HCT116 (cell line): ENCODE results near the gene DIP2B. TPM values are rescaled to one million over a fixed set of nuclear protein-coding genes. Genes with fewer than 3 reads are reported as not detected.

Experiments
- ATAC-seq: fragments of 200-7000 bp; cut with Tn5 transposase; 2 replicates; pipeline ENCODE4 v1.9.1; 2020; ENCODE audit warnings: mild to moderate bottlenecking, moderate library complexity
- BruUV-seq: library from RNA; stranded (reverse); fragments of 400-500 nt; replicated peaks from 2 replicates; lab custom pipeline; 2021; lab: Mats Ljungman, UMichigan
- CTCF ChIA-PET: fragments of 300-600 bp; sonication (Branson Sonifier 250); formaldehyde crosslinking; loops from one replicate; lab custom pipeline; 2021; ENCODE audit warnings: antibody characterized with exemption; lab: Charles Lee
- POLR2A ChIA-PET: fragments of 300-600, 350-600 bp; sonication (Branson Sonifier 250); formaldehyde crosslinking; loops from one replicate; lab custom pipeline; 2021; ENCODE audit warnings: antibody characterized with exemption; lab: Charles Lee
- RAD21 ChIA-PET, 2 experiments: fragments of 300-600 bp; sonication (Branson Sonifier 250); formaldehyde crosslinking; loops; one replicate each; lab custom pipeline; 2023; ENCODE audit warnings: low total read pairs in 2 of 2; ENCODE audit not compliant: uncharacterized antibody in 2 of 2, unreplicated experiment in 2 of 2, low non-redundant PET in 1 of 2; lab: Charles Lee
- DNase-seq: peaks from one replicate; pipeline ENCODE4 v3.0.0-alpha.2; 2010; ENCODE audit warnings: low read depth, low spot score
- H2AFZ ChIP-seq: fragments of 200-600 bp; shearing (Covaris generic), sonication (generic); 2 replicates; pipeline ENCODE4 v1.6.1; 2017; ENCODE audit warnings: low read depth, mixed run types, mixed read lengths, antibody characterized with exemption, low read length; ENCODE audit not compliant: poor library complexity, severe bottlenecking
- H3K27ac ChIP-seq: 2 replicates; pipeline ENCODE4 v1.5.1; 2012; ENCODE audit warnings: low read depth, low read length
- H3K27me3 ChIP-seq: fragments of 200-600 bp; sonication (generic); 2 replicates; pipeline ENCODE4 v1.6.1; 2016; ENCODE audit warnings: mixed run types, low read length, mixed read lengths; ENCODE audit not compliant: insufficient read depth
- H3K36me3 ChIP-seq, 2 experiments: fragments of 200-500 bp in 1 of 2; fragments of 200-600 bp in 1 of 2; sonication (Bioruptor generic) in 1 of 2; sonication (generic) in 1 of 2; 2 replicates each; pipeline versions ENCODE4 v1.5.1 to v1.6.1; 2014 to 2016; ENCODE audit warnings: low read length in 2 of 2, inconsistent platforms in 1 of 2, mixed read lengths in 1 of 2, mixed run types in 1 of 2; ENCODE audit not compliant: insufficient read depth in 2 of 2, control insufficient read depth in 1 of 2
- H3K4me1 ChIP-seq, 2 experiments: fragments of 200-600 bp in 1 of 2; sonication (generic) in 1 of 2; 2 replicates each; pipeline versions ENCODE4 v1.5.1 to v1.6.1; 2012 to 2017; ENCODE audit warnings: low read length in 2 of 2, inconsistent platforms in 1 of 2, mild to moderate bottlenecking in 1 of 2, mixed read lengths in 1 of 2, mixed run types in 1 of 2, moderate library complexity in 1 of 2; ENCODE audit not compliant: insufficient read depth in 2 of 2, control insufficient read depth in 1 of 2
- H3K4me2 ChIP-seq: fragments of 200-600 bp; sonication (generic); 2 replicates; pipeline ENCODE4 v1.6.1; 2017; ENCODE audit warnings: mixed run types, low read length, mixed read lengths
- H3K4me3 ChIP-seq, 2 experiments: fragments of 200-600 bp in 1 of 2; sonication (generic) in 1 of 2; replicated peaks in 1 of 2; 2 replicates each; pipeline ENCODE4 v1.5.1; 2011 to 2016; ENCODE audit warnings: low read length in 2 of 2, control low read depth in 1 of 2, low read depth in 1 of 2, mild to moderate bottlenecking in 1 of 2, mixed read lengths in 1 of 2, mixed run types in 1 of 2
- H3K79me2 ChIP-seq: fragments of 200-600 bp; sonication (generic); 2 replicates; pipeline ENCODE4 v1.6.1; 2017; ENCODE audit warnings: mild to moderate bottlenecking, mixed run types, low read length, moderate library complexity, mixed read lengths; ENCODE audit not compliant: insufficient read depth
- H3K9ac ChIP-seq: fragments of 200-600 bp; sonication (generic); 2 replicates; pipeline ENCODE4 v1.6.1; 2016; ENCODE audit warnings: low read length, mixed read lengths
- H3K9me2 ChIP-seq: fragments of 200-600 bp; sonication (generic), shearing (Covaris generic); 2 replicates; pipeline ENCODE4 v1.6.1; 2017; ENCODE audit warnings: mixed run types, mild to moderate bottlenecking, moderate library complexity; ENCODE audit not compliant: insufficient read depth
- H3K9me3 ChIP-seq, 2 experiments: fragments of 200-500 bp in 1 of 2; fragments of 200-600 bp in 1 of 2; sonication (Bioruptor generic) in 1 of 2; sonication (generic) in 1 of 2; 2 replicates each; pipeline ENCODE4 v1.6.1; 2014 to 2017; ENCODE audit warnings: low read length in 2 of 2, mixed read lengths in 2 of 2, inconsistent platforms in 1 of 2, low read depth in 1 of 2, mild to moderate bottlenecking in 1 of 2, mixed run types in 1 of 2, moderate library complexity in 1 of 2; ENCODE audit not compliant: control insufficient read depth in 1 of 2, insufficient read depth in 1 of 2
- H4K20me1 ChIP-seq: fragments of 200-600 bp; sonication (generic), shearing (Covaris generic); 2 replicates; pipeline ENCODE4 v1.6.1; 2017; ENCODE audit warnings: mixed run types, mild to moderate bottlenecking, moderate library complexity; ENCODE audit not compliant: insufficient read depth
- CBX3 ChIP-seq: IDR thresholded peaks from 2 replicates; pipeline ENCODE4 v1.6.1; 2012; ENCODE audit warnings: low read depth
- EGR1 ChIP-seq: IDR thresholded peaks from 2 replicates; pipeline ENCODE4 v1.6.1; 2012; ENCODE audit warnings: low read depth
- EZH2phosphoT487 ChIP-seq: fragments of 200-600 bp; IDR thresholded peaks from 2 replicates; pipeline ENCODE4 v1.6.1; 2018; ENCODE audit warnings: antibody characterized with exemption, borderline replicate concordance
- POLR2A ChIP-seq: IDR thresholded peaks from 2 replicates; pipeline ENCODE4 v1.7.0; 2011; ENCODE audit warnings: borderline replicate concordance; ENCODE audit not compliant: insufficient read depth, insufficient read length; ENCODE audit errors: extremely low read depth
- TCF7L2 ChIP-seq: IDR thresholded peaks from 2 replicates; pipeline ENCODE4 v1.7.0; 2011; ENCODE audit warnings: borderline replicate concordance, inconsistent platforms; ENCODE audit not compliant: insufficient read depth, insufficient read length; ENCODE audit errors: extremely low read depth
- YY1 ChIP-seq: IDR thresholded peaks from 2 replicates; pipeline ENCODE4 v1.6.1; 2011; ENCODE audit warnings: low read length, low read depth, moderate library complexity, mild to moderate bottlenecking; ENCODE audit not compliant: insufficient replicate concordance; ENCODE audit errors: extremely low read depth
- ZNF274 ChIP-seq: fragments of 200-500 bp; sonication (Bioruptor generic); IDR thresholded peaks from 2 replicates; pipeline ENCODE4 v1.6.1; 2014; ENCODE audit warnings: mild to moderate bottlenecking, low read depth, low read length, inconsistent platforms
- intact Hi-C: fragments of 100-400 bp; cut with micrococcal nuclease; formaldehyde crosslinking; loops from 2 replicates; pipeline ENCODE4 v1.10.0; 2022
- total RNA-seq: library from RNA; stranded (reverse); gene quantifications from one replicate; pipeline ENCODE4 v1.2.1, GENCODE V29; 2021; ENCODE audit not compliant: unreplicated experiment
- TF ChIP-seq, protein P1 (sequence below): IDR thresholded peaks from 2 replicates; pipeline ENCODE4 v1.6.1; 2012
- TF ChIP-seq, protein P2 (sequence below): IDR thresholded peaks from 2 replicates; pipeline ENCODE4 v1.6.1; 2012; ENCODE audit warnings: low read depth
- TF ChIP-seq, protein P3 (sequence below): IDR thresholded peaks from 2 replicates; pipeline ENCODE4 v1.6.1; 2011; ENCODE audit warnings: mild to moderate bottlenecking, low read length, moderate library complexity; ENCODE audit not compliant: insufficient replicate concordance; ENCODE audit errors: extremely low read depth

The DIP2B gene
- total RNA-seq, 1 experiment from 2014 or later, result 32.3 TPM

DNA sequence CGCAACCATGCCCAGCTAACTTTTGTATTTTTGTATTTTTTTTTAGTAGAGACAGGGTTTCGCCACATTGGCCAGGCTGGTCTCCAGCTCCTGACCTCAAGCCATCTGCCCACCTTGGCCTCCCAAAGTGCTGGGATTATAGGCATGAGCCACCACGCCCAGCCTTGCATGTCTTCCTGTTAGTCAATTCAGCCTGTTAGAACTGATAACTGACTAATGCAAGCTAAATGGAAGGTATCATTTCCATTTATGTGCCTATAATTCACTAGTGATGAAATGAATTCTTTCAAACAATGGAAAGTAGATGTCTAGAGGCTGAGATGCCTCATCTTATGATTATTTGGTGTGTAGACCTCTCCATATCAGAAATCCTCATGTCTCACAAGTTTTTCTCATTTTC, 37.3 kb upstream of the DIP2B start:
- Histone ChIP-seq H3K36me3 (peaks cover 23 to 50% of the 10 kb centered on the region in 2 experiments), H3K9ac (no peak overlapping the region), H3K9me2 (no peaks in the 10 kb centered on the region), H3K4me1 (no peaks in the 10 kb centered on the region), H3K4me2 (no peak overlapping the region), H3K9me3 (no peaks in the 10 kb centered on the region), H4K20me1 (no peaks in the 10 kb centered on the region), H3K27ac (no peak overlapping the region), H2AFZ (no peak overlapping the region), H3K79me2 (no peaks in the 10 kb centered on the region; the same call in 1 of the 2 replicates), H3K27me3 (no peaks in the 10 kb centered on the region), H3K4me3 (no peak overlapping the region)
- no peak for DNase-seq
- no peak for ATAC-seq
- BruUV-seq, result no TSS peak
- intact Hi-C loops, result no loop called here
- POLR2A ChIA-PET, result no interaction called here
- RAD21 ChIA-PET, result no interaction called here
- CTCF ChIA-PET, result no interaction called here
- TF ChIP-seq YY1 (no peak), ZNF274 (no peak), POLR2A (no peak), CBX3 (no peak), EZH2phosphoT487 (no peak), EGR1 (no peak), TCF7L2 (no peak)
- TF ChIP-seq, protein P1, sequence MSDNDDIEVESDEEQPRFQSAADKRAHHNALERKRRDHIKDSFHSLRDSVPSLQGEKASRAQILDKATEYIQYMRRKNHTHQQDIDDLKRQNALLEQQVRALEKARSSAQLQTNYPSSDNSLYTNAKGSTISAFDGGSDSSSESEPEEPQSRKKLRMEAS, result no peak
- TF ChIP-seq, protein P2, sequence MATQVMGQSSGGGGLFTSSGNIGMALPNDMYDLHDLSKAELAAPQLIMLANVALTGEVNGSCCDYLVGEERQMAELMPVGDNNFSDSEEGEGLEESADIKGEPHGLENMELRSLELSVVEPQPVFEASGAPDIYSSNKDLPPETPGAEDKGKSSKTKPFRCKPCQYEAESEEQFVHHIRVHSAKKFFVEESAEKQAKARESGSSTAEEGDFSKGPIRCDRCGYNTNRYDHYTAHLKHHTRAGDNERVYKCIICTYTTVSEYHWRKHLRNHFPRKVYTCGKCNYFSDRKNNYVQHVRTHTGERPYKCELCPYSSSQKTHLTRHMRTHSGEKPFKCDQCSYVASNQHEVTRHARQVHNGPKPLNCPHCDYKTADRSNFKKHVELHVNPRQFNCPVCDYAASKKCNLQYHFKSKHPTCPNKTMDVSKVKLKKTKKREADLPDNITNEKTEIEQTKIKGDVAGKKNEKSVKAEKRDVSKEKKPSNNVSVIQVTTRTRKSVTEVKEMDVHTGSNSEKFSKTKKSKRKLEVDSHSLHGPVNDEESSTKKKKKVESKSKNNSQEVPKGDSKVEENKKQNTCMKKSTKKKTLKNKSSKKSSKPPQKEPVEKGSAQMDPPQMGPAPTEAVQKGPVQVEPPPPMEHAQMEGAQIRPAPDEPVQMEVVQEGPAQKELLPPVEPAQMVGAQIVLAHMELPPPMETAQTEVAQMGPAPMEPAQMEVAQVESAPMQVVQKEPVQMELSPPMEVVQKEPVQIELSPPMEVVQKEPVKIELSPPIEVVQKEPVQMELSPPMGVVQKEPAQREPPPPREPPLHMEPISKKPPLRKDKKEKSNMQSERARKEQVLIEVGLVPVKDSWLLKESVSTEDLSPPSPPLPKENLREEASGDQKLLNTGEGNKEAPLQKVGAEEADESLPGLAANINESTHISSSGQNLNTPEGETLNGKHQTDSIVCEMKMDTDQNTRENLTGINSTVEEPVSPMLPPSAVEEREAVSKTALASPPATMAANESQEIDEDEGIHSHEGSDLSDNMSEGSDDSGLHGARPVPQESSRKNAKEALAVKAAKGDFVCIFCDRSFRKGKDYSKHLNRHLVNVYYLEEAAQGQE, result no peak
- TF ChIP-seq, protein P3, sequence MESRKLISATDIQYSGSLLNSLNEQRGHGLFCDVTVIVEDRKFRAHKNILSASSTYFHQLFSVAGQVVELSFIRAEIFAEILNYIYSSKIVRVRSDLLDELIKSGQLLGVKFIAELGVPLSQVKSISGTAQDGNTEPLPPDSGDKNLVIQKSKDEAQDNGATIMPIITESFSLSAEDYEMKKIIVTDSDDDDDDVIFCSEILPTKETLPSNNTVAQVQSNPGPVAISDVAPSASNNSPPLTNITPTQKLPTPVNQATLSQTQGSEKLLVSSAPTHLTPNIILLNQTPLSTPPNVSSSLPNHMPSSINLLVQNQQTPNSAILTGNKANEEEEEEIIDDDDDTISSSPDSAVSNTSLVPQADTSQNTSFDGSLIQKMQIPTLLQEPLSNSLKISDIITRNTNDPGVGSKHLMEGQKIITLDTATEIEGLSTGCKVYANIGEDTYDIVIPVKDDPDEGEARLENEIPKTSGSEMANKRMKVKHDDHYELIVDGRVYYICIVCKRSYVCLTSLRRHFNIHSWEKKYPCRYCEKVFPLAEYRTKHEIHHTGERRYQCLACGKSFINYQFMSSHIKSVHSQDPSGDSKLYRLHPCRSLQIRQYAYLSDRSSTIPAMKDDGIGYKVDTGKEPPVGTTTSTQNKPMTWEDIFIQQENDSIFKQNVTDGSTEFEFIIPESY, result no peak
